Astrocyte (in vitro differentiated cells and primary cell): Measurements from ENCODE around the gene TREML1.

Experiments
- CTCF ChIP-seq: IDR thresholded peaks from 2 replicates; pipeline ENCODE4 v1.5.1; 2011; ENCODE audit warnings: low read depth, mild to moderate bottlenecking, inconsistent platforms, low read length, moderate library complexity; ENCODE audit not compliant: insufficient read depth
- EZH2 ChIP-seq: IDR thresholded peaks from 2 replicates; pipeline ENCODE4 v1.6.1; 2012; ENCODE audit warnings: mild to moderate bottlenecking, low read length, inconsistent platforms; ENCODE audit not compliant: insufficient read depth

GRCh38 chr6:41125282-41125681 lies 28.9 kb downstream of the TREML1 start:
- no peak for TF ChIP-seq EZH2
- no peak for TF ChIP-seq CTCF
